GM18507 (cell line): ENCODE measurements around the gene ZNF850.
A peak's percentile ranks its signal among the peaks of the same experiment; 100 is the strongest.

Experiments used
- DNase-seq: peaks from one replicate; pipeline ENCODE4 v3.0.0; 2011; ENCODE audit warnings: low read depth; ENCODE audit not compliant: insufficient read length; ENCODE audit errors: extremely low spot score
- FAIRE-seq: peaks from 2 replicates; lab custom pipeline; 2011; peaks lifted over from hg19 to GRCh38; lab: Jason Lieb, UNC

Gene ZNF850

DNA sequence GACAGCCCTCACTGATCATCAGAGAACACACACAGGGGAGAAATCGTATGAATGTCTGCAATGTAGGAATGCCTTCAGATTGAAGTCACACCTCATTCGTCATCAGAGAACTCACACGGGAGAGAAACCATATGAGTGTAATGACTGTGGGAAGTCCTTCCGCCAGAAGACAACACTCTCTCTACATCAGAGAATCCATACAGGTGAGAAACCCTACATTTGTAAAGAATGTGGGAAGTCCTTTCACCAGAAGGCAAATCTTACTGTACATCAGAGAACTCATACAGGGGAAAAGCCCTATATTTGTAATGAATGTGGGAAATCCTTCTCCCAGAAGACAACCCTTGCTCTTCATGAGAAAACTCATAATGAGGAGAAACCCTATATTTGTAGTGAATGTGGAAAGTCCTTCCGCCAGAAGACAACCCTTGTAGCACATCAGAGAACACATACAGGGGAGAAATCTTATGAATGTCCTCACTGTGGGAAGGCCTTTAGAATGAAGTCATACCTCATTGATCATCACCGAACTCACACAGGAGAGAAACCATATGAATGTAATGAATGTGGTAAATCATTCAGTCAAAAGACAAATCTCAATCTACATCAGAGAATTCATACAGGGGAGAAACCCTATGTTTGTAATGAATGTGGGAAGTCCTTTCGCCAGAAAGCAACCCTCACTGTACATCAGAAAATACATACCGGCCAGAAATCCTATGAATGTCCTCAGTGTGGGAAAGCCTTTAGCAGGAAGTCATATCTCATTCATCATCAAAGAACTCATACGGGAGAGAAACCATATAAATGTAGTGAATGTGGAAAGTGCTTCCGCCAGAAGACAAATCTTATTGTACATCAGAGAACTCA lies 52.7 kb downstream of the ZNF850 start:
- FAIRE-seq (no peak), DNase-seq (no peak)

DNA sequence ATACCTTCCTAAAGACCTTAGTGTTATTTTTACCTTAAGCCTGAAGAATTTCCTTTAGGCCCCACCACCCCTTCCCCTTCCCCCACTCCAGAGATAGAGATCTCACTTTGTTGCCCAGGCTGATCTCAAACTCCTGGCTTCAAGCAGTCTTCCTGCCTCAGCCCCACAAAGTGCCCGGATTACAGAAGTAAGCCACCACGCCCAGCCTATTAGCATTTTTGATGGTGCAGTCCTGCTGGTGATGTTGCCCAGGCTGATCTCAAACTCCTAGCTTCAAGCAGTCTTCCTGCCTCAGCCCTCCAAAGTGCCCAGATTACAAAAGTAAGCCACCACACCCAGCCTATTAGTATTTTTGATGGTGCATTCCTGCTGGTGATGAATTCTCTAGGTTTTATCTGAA lies 63.2 kb downstream of the ZNF850 start:
- FAIRE-seq: no peak
- no peak for DNase-seq

DNA sequence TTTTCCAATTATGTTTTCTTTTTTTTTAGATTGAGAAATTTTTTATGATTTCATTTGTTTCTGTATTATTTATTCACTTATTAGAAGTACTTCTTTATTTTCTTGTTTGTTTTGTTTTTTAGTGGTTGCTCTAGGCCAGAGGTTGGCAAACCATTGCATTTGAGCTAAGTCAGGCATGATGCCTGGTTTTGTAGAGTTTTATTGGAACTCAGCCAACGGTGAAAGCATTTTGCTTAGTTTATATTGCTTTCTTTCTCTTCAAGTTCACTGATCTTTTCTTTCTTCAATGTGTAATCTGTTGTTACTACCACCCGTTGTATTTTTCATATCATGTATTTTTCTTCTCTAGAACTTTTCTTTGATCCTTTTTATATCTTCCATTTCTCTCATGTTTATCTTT lies 65.5 kb downstream of the ZNF850 start:
- DNase-seq (no peak), FAIRE-seq (no peak)

DNA sequence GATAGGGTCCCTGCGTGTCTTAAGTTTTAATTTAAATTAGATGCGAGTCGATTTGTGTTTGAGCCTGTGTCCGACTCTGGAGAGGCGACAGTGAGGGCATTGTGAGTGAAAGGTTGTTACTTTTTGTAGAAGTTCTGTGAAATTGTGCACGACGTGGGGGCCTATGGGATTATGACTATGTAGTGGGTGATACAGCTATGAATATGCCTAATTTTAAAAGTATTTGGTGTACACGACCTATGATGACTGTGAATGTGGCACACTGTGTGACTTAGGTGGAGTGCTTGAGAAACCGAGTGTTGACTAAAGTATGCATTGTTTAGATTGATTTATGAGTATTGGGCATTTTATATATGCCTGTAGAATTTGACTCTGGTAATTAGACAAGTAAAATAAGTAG lies 84.5 kb downstream of the ZNF850 start:
- FAIRE-seq (no peak), DNase-seq (no peak)

DNA sequence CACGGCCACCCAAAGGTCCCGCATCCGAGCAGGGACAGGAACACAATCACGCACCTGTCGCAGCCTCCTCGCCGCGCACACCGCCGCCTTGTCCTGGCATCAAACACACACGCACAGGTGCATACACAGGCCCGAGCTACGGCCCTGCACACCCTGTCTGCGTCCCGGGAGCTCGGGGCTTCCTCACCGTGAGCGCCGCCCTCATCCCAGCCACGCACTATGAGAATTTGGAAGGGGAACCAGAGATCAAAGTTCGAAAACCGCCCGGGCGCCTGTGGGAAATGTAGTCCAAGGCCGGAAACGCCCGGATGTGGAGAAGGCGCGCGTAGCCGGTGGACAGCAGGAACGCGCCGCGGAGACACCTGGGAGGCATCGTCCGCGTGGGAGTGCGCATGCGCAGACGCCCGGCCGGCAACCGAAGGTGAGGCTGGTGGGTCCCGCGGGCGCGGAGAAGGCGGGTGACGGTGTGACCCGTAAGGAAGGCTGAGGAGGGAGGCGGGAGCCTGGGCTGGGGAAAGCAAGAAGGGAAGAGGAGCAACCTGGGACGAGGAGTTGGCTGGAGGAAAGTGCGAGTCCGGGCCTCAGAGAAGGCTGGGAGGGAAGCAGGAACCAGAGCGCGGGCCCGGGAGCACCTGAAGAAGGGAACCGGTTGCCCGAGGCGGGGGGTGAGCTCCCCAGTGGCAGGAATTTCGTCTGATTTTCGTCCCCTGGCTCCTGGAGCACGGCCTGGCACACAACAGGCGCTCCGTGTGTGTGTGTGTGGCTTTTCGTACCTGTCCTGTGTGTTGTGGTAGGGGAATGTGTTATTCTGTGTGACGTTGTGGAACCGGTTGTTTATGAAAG lies 85.2 kb downstream of the ZNF850 start, which contains the start of gene ZNF567:
TSS of gene ZNF567 (plus strand) at position 399 of the 843 bp plus-strand sequence. CDS start 7,256 bp downstream, outside the sequence.
- FAIRE-seq (peak; percentile 96), DNase-seq (peak; percentile 98)

DNA sequence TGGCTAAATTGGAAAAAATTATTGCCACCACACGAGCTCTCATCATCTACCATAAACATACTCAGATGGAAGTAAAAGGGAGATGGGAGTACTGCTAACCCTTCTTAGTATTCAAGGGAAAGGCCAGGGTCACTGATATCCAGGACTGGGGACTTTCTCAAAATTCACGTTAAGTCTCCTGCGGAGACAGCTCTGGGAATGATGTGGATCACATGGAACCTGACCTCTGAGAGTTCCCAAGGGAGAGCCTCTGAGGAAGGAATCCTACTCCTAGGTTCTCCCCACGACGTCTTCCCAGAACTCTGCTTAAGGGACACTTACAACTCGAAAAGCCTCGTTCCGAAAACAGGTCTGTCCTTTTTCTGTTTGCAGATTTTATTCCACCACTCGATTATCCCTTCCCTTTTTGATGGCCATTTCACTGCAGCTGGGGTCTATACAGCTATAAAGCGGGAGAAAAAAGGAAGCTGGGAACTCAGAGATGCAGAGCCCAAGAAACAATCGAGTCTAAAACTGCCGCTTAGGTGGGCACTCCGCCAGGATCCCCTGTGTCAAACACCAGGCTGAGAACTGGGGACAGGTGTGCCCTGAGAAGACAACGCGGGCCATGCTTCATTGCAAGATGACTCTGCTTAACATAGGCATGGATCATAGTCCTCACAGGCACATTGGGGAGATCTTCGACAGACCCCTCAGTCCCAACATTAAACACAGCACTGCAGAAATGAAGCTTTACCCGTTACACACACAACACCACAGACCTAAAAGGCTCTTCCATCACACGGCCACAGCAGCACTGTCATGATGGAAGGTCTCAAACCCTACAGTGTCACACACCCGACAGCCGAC lies 86.0 kb downstream of the ZNF850 start:
- FAIRE-seq: no peak
- DNase-seq: peak; percentile 15

DNA sequence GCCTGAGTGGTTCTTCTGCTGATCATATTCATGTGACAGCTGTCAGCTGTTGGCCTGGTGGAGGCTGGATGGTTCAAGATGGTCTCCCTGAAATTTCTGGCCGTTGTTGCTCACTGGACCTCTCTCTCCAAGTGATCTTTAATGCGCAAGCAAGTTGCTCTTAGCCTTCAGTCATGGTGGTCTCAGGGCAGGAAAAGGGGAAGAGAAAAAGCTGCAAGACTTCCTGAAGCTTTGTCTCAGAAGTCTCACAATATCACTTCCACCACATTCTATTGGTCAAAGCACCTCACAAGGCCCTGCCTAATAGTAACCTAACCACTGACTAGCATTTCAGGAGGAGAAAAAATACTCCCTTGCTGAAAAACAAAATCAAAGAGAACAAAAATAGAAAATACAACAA lies 86.8 kb downstream of the ZNF850 start:
- no peak for FAIRE-seq

DNA sequence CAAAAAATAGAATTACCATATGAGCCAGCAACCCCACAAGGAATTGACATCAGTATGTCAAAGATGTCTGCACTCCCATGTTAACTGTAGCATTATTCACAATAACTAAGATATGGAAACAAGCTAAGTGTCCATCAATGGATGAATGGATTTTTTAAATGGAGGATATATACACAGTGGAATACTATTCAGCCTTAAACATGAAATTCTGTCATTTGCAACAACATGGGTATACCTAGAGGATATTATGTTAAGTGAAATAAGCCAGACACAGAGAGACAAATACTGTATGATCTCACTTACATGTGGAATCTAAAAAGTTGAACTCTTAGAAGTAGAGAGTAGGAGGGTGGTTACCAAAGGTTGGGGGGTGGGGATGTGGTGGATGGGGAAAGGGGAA lies 93.2 kb downstream of the ZNF850 start:
- FAIRE-seq (no peak), DNase-seq (no peak)

More for the DNA sequence above, 86.8 kb downstream of the ZNF850 start:
- no peak for DNase-seq

DNA sequence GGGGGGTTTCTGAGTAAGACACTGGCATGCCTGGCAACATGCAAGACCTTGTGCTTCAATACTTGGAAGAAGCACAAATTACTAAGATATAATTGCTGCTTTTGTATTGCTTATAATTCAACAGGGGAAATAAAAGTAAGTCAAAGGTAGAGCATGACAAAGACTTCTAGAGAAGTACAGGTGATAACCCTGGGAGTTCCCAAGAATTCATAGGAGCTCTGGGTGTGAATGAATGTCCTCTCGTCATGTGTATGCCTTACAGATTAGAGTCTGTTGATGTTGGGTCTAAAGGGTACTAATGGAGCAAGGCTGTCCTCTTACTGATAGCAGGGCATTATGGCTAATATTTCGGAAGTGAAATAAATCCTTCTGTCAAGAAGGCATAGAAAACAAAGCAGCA lies 98.4 kb downstream of the ZNF850 start:
- DNase-seq (no peak), FAIRE-seq (no peak)

DNA sequence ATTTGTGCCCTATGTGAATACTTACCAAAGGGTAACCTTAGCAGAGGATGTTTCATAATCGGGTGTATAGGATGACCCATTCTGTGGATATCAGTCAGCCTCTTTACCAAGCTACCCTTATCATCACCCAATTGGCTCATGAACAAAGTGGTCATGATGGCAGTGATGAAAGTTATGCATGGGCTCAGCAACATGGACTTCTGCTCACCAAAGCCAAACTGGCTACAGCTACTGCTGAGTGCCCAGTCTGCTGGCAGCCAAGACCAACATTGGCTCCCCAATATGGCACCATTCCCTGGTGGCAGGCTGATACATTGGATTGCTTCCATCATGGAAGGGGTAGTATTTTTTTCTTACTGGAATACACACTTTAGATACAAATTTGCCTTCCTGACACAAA lies 100.2 kb downstream of the ZNF850 start:
- DNase-seq (no peak), FAIRE-seq (no peak)

DNA sequence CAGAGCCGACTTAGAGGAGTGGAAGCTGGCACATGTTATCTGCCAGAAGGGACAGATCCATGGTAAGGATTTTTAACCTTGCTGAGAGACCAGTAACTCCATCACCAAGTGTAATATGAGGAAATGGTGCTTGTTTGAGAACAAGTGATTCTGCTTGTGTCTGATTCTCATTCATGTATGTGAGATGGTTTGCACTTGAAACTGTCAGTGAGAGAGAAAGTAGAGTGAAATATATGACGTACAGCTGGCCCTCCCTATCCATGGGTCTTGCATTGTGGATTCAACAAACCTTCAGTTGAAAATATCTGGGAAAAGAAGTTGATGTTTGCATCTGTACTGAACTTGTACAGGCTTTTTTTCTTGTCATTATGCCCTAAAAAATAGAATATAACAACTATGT lies 104.0 kb downstream of the ZNF850 start:
- no peak for DNase-seq
- no peak for FAIRE-seq

DNA sequence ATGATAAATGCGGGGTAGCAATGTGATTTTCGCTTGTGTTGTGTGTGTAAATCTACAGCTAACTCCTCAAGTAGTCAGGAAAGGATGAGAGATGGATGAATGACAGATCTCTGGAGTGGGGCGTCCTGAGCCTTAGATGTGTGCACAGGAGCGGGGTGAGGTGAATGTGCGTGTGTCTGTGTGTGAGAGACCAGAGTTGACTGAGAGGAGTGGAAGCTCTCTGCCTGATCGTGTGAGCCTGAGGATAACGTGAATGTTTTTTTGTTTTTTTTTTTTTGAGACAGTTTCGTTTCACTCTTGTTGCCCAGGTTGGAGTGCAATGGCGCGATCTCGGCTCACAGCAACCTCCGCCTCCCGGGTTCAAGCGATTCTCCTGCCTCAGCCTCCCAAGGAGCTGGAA lies 106.8 kb downstream of the ZNF850 start:
- DNase-seq: no peak
- FAIRE-seq: no peak
